ENCODE results near the gene TFDP1. TPM values are rescaled to one million over a fixed set of nuclear protein-coding genes. Genes with fewer than 3 reads are reported as not detected.

The TFDP1 gene
- total RNA-seq, 1 donor from 2014 or later = 15.8 TPM

DNA sequence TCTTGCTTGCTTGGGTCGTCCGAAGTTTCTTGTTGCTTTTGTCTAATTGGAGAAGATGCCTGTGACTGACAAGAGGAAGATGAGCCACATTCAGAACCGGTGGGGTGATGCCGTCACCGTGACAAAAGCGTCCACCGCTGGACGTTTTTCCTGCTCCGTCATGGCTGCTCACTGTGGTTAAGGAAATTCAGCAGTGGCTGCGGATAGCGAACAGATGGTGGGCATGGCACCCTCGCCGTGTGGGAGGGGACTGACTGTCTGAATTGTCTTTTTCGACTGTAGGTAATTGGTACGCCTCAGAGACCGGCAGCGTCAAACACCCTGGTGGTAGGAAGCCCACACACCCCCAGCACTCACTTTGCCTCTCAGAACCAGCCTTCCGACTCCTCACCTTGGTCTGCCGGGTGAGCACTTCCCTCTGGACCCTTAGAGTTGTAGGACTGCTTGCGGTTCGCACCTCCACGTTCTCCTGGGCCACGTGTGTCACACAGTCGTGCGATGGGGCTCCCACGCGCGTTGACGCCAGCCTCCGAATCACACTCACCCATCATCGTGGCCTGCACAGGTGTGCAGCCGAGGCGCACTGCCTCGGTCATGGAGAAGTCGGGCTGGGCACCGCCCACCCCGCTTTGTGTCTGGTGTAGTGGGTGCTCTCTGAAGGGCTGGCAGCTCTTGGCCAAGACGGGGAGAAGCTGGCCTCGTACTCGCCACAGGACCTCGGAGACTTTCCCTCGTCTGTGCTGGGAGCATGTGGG is 47.0 kb downstream of the TFDP1 start:
- no peak for DNase-seq (ENCODE audit: low spot score in 2 of 2)
- intact Hi-C loops (cut with DNase I) = no loop called here
- H3K27me3 ChIP-seq = no peaks in the 10 kb centered on the region
- no peak overlapping the region for H3K4me3 ChIP-seq
- no peaks in the 10 kb centered on the region for H3K9me3 ChIP-seq
- TF ChIP-seq, protein P1, sequence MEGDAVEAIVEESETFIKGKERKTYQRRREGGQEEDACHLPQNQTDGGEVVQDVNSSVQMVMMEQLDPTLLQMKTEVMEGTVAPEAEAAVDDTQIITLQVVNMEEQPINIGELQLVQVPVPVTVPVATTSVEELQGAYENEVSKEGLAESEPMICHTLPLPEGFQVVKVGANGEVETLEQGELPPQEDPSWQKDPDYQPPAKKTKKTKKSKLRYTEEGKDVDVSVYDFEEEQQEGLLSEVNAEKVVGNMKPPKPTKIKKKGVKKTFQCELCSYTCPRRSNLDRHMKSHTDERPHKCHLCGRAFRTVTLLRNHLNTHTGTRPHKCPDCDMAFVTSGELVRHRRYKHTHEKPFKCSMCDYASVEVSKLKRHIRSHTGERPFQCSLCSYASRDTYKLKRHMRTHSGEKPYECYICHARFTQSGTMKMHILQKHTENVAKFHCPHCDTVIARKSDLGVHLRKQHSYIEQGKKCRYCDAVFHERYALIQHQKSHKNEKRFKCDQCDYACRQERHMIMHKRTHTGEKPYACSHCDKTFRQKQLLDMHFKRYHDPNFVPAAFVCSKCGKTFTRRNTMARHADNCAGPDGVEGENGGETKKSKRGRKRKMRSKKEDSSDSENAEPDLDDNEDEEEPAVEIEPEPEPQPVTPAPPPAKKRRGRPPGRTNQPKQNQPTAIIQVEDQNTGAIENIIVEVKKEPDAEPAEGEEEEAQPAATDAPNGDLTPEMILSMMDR (IDR thresholded peaks at IDR 0.05) = no peak
- H3K4me1 ChIP-seq = no peaks in the 10 kb centered on the region
- peaks cover 17 to 25% of the 10 kb centered on the region in 2 donors for H3K36me3 ChIP-seq
- no peak overlapping the region for H3K27ac ChIP-seq

DNA sequence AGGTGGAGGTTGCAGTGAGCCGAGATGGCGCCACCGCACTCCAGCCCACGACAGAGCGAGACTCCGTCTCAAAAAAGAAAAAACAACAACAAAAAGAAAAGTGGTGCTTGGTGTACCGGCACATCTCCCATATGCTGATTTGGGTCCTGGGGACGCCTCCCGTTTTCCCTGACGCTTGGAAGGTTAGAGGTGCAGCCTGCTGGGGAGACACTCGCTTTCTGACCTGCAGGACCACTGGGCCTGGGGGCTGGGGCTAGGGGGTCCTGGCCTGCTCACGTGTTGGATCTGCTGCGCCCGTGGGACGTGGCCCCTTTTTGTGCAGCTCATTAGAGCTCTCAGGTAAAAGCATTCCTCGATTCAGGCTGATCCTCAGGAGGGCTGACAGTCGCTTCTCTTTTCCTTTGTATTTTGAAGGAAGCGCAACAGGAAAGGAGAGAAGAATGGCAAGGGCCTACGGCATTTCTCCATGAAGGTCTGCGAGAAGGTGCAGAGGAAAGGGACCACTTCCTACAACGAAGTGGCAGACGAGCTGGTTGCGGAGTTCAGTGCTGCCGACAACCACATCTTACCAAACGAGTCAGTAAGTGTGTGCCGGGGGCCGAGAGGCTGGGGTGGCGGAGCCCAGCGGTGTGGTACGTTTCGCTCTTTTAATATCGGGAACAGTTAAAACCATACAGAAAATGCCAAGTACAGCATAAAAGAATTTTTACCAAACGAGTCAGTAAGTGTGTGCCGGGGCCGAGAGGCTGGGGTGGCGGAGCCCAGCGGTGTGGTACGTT is 48.3 kb downstream of the TFDP1 start:
- Histone ChIP-seq H3K36me3 (peaks cover 26 to 30% of the 10 kb centered on the region in 2 donors), H3K9me3 (no peaks in the 10 kb centered on the region), H3K27me3 (no peaks in the 10 kb centered on the region), H3K4me3 (no peak overlapping the region), H3K27ac (no peak overlapping the region), H3K4me1 (no peaks in the 10 kb centered on the region)
- intact Hi-C loops (cut with DNase I) = no loop called here
- TF ChIP-seq, protein P1 (IDR thresholded peaks at IDR 0.05) = no peak
- no peak for DNase-seq (ENCODE audit: low spot score in 2 of 2)

DNA sequence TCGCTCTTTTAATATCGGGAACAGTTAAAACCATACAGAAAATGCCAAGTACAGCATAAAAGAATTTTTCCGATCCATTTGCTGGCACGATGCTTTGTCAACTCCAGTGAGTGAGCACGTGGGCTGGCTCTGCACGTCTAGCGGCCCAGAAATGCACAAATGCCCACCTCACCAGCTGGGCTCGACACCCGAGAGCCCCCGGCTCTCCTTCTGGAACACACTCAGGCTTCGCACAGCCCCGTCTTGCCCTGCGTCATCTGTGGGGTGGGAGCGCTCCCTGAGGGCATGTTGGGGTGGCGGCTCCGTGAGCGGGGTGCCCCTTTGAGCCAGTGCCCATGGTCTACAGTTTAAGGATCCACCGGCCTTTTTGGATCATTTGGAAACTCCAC is 48.9 kb downstream of the TFDP1 start:
- Histone ChIP-seq H3K27me3 (no peaks in the 10 kb centered on the region), H3K4me1 (no peaks in the 10 kb centered on the region), H3K36me3 (peaks cover 31 to 33% of the 10 kb centered on the region in 2 donors), H3K9me3 (no peaks in the 10 kb centered on the region), H3K4me3 (no peak overlapping the region), H3K27ac (no peak overlapping the region)
- no peak for DNase-seq (ENCODE audit: low spot score in 2 of 2)
- intact Hi-C loops (cut with DNase I) = no loop called here
- TF ChIP-seq, protein P1 (IDR thresholded peaks at IDR 0.05) = no peak

DNA sequence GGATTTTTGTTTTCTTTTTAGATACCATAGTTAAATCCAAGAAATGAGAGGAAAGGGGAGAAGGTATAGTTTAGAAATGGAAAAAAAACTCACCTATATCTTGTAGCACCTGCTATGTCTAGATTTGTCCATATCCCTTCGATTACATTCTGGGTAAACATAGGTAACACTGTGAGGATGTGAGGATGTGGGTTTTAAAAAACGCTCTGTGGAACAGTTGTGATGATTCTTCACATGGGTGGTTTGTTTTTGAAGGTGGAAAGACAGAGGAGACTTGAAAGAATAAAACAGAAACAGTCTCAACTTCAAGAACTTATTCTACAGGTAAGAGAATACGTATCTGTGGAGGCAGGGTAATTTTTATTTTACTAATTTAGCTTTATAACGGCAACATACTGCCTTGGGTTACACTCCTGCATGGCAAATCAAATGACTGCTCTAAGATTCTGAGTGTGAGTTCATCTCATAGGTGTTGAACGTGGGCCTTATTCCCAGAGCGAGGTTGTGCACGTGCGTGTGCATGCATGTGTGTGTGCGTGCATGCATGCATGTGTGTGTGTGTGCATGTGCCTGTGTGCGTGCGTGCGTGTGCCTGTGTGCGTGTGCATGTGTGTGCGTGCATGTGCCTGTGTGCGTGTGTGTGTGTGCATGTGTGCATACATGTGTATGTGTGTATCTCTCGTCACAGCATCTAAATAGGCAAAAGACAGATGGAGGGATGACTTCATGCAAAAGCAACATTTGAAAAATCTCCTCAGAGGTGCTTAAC is 49.9 kb downstream of the TFDP1 start:
- H3K9me3 ChIP-seq = no peaks in the 10 kb centered on the region
- TF ChIP-seq, protein P1 (IDR thresholded peaks at IDR 0.05) = no peak
- H3K4me1 ChIP-seq = no peaks in the 10 kb centered on the region
- H3K27ac ChIP-seq = no peak overlapping the region
- no peaks in the 10 kb centered on the region for H3K27me3 ChIP-seq
- H3K36me3 ChIP-seq = peaks cover 35 to 39% of the 10 kb centered on the region in 2 donors
- no peak for DNase-seq (ENCODE audit: low spot score in 2 of 2)
- intact Hi-C loops (cut with DNase I) = no loop called here
- no peak overlapping the region for H3K4me3 ChIP-seq

DNA sequence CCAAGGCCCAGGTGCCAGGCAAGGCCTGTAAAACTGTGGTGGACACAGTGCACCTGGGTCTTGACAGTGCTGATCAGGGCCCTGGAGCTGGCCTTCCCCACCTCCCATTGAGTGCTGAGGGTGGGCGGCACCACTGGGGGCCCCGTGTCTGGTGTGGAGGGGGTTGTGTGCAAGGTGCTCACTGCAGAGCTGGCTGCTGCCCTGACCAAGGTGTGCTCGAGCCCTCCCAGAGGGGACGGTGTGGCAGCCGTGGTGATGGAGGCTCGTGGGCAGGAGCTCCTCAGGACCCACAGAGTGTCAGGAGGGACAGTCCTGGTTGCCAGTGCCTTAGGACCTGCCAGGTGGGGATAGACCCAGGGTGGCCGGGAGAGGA is 50.5 kb downstream of the TFDP1 start:
- peaks cover 39% of the 10 kb centered on the region in 2 donors for H3K36me3 ChIP-seq
- no peak for DNase-seq (ENCODE audit: low spot score in 2 of 2)

More for the DNA sequence above, 50.5 kb downstream of the TFDP1 start:
- Histone ChIP-seq H3K27ac (no peak overlapping the region), H3K27me3 (no peaks in the 10 kb centered on the region), H3K9me3 (no peaks in the 10 kb centered on the region), H3K4me1 (no peaks in the 10 kb centered on the region), H3K4me3 (no peak overlapping the region)
- TF ChIP-seq, protein P1 (IDR thresholded peaks at IDR 0.05) = no peak
- intact Hi-C loops (cut with DNase I) = no loop called here
